Embryonic facial prominence (tissue), 1 donor: ENCODE measurements around the gene FAXDC2.

Experiments
- DNase-seq: peaks from one replicate; pipeline ENCODE4 v3.0.0-alpha.2; 2016; ENCODE audit errors: extremely low spot score

FAXDC2 gene

DNA sequence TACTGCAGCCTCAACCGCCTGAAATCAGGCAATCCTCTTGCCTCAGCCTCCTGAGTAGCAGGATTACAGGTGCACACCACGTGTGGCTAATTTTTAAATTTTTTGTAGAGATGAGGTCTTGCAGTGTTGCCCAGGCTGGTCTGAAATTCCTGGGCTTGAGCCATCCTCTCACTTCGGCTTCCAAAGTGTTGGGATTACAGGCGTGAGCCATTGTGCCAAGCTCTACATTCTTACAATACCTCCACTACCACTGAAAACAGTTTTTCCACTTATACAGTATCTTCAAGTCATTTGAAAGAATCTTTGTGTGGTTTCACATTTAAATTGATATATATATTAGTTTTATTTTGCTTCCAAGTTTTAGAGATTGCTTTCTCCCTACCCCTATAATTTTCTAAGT is 52.6 kb downstream of the FAXDC2 start:
- DNase-seq = no peak

DNA sequence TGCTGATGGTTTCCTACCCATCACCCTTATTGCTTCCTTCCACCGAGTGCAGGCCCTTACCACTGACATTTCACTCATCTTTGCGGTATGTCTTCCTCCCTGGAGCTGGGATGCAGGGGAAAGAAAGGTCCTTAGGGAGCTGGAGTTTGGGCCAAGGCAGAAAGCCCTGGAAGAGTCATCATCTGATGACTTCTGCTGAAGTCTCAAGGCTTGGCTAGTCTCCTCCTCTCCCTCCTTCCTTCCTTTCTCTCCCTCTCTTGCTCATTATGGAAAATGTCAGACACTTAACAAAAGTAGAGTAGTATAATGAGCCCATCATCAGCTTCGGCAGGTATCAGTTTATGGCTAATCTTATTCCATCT is 55.2 kb downstream of the FAXDC2 start:
- DNase-seq = no peak

DNA sequence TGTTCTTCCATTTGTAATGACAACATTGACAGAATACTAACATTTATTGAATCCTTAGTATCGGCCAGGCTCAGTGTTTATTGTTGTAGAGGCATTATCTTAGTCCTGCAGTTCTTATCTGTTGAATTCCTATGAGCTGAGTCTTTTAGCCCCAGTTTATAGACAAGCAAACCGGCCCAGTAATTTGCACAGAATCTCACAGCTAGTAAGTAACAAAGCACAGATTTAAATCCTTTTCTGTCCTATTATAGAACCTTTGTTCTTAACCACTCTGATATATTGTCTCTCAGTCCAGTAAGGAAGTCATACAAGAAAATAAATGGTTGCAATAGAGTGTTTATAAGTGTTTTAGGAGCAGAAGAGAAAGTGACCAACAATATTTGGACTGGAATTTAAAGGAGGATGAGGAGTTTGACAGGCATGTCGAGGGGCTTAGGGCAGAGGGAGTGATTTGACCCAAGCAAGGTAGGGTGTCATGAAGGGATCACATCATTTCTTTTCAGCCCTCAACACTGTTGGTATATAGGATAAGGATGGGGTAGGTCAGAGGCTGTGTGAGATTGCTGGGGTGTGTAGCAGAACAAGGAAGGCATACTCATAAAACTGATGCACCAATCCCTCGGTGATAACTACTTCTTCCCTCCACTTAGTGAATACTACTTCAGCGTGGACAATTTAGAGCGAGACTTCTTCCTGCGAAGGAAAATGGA is 55.7 kb downstream of the FAXDC2 start:
- DNase-seq = no peak

DNA sequence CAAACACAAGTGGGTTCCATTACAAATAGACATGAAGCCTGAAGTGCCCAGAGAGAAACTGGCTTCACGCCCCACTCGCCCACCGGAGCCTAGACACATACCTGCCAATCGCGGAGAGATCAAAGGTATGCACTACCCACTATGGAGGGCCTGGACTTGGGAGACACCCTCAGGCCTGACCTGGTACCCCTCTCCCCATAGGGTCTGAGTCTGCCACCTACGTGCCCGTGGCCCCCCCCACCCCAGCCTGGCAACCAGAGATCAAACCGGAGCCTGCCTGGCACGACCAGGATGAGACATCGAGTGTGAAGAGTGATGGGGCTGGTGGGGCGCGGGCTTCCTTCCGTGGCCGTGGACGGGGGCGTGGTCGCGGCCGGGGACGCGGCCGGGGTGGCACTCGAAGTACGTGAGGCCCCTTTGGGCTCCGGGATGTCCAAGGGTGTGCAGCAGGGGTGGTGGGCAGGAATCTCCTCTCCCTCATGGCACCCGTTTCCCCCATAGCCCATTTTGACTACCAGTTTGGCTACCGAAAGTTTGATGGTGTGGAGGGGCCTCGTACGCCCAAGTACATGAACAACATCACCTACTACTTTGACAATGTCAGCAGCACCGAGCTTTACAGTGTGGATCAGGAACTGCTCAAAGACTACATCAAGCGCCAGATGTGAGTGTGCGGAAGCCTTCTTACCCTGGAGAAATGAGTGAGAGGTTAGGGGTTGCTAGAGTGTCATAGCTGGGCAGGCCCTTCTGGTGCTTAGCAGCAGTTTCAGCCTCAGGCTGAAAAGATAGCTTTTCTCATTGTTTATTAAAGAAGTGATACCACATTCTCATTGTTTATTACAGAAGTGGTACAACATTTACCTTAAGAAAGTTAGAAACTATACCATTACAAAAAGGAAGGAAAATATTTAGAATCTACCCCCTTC is 56.5 kb downstream of the FAXDC2 start:
- no peak for DNase-seq

DNA sequence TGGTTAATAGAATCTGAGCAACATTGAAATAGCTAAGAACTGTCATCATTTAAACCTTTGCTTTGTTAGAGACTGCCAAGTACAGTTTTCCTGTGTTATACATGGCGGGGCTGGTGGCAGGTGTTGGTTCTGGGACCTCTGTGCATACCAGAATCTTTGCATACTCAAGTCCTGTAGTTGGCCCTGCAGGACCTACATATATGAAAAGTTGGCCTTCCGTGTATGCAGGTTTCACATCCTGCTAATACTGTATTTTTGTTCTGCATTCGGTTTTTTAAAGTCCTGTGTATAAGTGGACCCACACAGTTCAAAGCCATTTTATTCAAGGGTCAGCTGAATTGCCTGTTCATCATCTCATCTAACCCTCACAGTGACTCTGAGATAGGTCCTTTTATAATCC is 58.9 kb downstream of the FAXDC2 start:
- DNase-seq = no peak

DNA sequence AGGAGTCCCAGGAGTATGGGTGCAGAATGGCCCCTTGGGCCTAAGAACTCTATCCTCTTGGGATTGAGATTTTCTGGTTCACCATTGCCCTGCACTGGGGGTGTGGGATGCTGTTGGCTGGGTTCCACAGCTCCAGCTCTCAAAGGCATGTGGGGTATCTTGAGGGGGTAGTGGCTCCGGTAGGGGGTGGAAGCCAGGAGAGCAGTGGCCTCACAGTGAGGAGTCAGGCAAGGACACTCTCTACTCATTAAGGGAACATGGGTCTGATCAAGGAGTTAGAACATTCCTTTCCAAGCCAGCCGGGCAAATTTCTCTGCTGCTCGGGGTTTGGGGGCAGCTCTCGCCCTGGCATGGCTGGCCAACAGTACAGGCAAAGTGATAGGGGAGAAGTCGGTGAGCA is 62.2 kb downstream of the FAXDC2 start:
- no peak for DNase-seq

DNA sequence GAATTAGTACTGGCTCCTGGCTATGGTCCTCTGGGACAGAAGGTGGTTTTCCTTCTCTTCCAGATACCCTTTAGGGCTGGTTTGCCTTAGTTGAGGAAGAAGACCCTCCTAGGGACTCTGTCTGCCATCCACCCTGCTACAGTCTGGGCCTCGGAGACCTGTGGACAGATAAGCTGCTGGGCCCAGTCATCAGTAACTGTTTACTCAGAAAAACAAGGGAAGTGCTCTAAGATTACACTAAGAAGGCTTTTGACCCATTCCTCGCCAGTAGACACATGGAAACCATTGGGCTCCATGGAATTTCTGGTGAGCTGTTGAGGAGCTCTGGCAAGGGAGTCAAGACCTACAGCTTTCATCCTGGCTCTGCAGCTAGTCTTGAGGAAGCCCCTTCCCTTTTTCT is 64.0 kb downstream of the FAXDC2 start:
- no peak for DNase-seq

DNA sequence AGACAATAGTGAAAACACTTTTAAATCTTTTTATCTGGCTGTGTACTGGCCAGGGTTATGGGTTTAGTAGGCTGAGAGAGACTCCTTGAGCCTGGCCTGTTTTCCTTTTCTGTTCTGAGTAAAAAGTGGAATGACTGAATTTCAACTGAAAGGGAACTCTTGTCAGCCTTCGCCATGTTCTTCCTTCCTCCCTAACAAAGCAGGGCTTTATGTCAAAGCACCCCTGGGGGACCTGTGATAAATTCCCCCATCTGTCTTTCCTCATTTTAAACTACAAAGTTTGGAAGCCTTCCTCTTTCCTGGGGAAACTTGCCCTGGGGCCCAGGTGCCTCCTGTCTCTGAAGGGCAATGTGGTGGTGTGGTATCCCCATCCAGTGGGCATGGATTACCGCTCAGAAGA is 65.5 kb downstream of the FAXDC2 start:
- no peak for DNase-seq

DNA sequence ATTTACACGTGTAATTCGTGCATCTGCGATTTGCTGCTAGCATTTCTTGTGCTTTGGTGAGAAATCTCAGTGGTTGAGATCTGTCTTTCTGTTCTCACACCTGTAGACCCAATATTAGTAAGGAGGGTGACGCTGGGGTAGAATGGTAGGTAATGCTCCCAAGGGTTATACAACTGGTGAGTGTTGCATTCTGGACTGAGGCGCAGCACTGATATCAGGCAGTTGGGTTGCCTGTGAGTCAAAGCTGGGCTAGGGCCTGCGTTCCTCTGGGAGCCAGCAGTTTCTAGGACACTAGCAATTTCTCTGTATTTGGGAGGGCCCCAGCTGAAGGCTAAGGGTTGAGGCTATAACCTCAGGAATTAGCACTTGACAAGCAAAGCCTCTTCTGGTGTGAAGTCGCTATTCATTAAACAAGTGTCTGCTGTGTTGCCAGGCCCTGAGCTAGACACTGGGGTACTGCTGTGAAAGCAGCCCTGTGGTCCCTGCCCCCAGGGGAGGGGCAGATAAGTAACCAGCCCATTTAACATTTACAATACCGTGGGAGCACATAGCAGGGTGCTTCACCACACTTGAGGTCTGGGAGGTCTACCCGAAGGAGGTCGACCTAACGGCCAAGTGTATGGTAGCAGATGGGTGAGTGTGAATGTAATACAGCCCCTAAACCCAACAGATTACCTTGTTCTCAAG is 66.5 kb downstream of the FAXDC2 start:
- no peak for DNase-seq

DNA sequence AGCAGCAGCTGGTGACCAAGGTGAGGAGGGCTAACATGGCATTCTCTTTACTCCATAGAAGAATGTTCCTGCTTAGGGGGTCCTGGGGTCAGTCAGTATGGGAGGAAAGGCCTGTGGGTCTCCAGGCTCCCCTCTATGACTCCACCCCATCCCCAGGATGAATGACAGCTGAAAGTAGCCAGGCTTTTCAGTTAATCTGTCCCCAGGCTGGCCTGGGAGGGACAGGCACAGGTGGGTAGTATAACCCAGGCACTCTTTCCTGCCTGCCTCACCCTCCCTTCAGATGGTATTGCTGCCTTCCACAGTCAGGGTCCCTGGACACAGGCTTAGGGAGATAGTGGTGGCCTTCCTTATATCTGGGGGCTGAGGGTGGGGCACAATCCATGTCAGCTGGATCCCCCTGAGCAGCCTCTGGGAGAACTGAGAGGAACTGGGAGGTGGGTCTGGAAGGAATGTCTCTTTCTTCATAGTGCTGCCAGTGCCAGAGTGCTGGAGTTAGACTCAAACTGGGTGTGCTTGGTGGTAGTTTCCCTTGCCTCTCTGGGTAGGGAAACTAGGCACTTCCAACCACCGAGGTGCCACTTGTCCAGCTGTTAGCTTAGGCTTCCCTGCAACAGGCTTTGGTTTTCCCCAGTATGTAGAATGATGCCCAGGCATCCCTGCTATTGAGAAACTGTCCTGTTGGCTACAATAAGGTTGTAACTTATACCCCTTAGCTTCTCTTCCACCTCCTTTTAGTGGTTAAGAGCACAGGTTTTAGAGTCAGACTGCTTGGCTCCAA is 67.4 kb downstream of the FAXDC2 start:
- no peak for DNase-seq

DNA sequence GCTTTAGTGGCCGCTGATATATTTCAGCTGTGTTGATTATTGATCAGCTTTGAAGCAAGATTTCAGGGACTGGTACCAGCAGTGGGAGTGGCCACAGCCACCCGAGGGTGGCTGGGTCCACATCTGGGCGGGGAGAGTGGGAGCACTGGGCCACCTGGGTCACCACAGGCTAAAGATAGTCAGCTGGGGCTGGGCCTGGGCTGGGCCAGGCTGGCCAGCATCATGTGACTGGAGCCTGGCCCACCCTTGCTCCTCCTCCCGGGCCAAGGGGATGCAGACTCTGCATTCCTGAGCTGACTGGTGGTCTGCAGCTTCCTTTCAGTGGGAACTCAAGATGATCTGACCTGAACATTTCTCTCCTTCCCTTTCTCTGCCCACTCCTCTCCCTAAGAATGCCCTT is 68.1 kb downstream of the FAXDC2 start:
- no peak for DNase-seq

DNA sequence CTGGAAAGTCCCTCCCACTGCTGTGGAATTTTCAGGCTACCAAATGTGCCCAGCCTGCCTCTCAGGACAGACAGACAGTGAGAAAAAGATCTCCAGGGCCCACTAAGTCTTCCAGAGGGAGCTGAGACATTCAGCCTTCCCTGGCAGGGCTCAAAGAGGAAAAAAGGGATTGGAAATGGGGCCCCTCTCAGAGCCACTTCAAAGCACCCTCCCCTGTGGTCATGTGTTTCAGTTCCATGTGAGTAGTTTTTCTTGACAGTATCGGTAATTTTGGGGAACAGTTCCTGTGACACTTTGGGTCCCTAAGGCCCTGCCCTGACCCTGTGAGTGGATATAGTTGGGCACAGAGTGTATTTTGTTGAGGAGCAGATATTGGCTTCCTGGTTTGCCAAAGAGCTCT is 70.3 kb downstream of the FAXDC2 start:
- no peak for DNase-seq

DNA sequence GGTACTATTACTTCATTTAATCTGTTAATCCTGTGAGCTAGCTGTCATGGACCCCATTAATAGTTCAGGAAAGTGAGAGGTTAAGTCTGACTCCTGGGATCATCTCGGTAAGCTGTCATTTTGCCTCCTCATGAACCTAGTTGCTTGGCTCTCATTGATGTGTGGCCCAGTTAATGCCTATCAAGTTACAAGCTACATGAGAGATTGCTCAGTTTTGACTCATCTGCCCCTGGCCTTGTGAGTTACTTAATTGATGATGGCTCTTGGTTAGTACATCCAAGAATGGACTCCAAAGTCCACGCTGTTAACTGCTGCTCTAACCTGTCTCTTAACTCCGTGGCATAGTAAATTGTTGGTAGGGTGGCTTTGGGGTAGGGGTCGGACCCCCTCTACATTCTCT is 71.3 kb downstream of the FAXDC2 start:
- no peak for DNase-seq

DNA sequence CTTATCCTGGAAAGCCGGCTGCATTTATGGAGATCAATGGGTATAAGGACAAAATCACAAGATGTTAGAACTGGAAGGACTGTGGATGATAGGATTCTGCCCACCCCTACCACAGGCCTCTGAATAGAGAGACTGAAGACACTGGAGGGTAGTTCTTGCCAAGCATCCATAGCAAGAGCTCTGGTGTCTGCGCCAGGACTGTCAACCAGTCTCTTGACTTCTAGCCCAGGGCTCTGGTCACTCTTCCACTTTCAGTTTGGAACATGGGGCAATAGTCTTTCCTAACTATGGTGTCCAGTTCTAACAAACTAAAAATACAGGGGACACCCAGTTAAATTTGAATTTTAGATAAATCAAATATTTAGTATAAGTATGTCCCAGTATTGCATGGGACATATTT is 71.9 kb downstream of the FAXDC2 start:
- DNase-seq = no peak

DNA sequence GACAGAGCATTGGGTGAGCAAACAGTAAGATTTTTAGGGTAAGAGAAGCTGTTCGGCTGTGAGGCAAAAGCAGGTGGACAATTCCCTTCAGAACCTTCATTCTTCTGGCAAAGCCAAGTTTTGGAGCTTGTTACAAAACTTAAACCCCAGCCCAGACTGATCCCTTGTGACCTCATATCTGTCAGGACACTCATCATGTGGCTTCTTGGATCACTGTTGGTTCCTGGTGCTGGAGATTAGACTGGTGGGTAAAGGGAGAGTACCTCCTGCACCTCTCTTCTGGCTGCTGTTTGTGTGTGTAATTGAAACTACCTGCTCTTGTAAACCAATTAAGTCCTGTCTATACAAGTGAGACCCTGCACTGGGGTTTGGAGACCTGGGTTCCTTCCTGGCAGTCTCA is 74.2 kb downstream of the FAXDC2 start:
- DNase-seq = no peak

DNA sequence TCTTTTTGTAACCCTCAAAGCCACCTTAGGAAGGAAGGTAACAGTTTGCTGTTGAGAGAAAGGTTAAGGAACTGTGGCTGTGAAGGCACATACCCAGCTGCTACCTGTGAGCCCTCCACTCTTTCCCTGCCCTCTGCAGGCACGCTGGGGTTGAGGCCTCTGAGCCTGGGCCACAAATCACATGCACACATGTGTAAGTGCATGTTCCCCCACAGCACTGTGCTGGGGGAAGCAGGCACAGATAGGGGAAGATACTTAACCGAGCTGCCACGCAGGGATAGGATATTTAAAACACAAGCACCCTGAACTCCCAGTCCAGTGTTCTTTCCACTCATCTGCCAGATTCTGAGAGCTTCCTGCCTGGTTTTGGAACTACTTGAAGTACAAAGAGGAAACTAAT is 77.1 kb downstream of the FAXDC2 start:
- DNase-seq = no peak

DNA sequence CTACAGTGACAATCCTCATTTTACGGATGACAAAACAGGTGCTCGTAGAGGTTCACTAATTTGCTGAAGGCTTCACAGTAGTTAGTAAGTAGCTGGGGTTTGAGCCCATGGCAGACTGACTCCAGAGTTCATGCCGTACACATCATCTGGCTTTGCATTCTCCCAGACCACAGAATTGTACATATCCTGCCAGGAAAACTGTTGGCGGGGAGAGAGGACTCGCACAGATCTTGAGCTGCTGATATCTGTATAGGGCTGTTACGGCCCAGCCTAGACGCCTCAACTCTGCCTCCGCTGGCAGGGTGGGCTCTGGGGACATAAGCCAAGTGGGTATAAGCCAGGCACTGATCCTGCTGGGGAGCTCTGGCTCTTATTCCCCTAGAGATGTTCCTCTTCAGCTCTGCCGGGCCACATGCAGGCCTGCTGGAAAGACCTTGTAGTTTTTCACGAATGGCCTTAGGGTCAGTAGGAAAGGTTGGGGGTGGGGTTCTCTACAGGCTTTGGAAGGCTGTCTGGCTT is 79.0 kb downstream of the FAXDC2 start:
- no peak for DNase-seq

DNA sequence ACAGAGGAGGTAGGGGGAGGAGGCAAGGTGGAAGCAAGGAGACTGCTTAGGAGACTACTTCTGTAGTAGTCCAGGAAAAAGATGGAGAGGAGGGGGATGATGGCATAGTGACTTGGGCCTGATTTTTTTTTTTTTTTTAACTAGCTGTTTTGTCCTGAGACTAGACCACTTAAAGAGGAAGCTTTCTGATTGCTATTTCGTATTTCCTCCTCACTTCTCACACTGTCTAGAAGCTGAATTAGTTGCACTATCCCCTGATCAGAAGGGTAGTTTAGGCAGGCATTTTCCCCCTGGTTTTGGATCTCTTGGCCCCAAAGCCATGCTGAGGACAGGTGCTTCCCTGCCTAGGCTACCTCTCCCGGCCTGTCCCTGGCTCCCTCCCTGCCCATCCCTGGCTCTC is 80.3 kb downstream of the FAXDC2 start:
- DNase-seq = no peak
